M059J (cell line): Measurements from ENCODE around the gene UBALD1. TPM values are rescaled to one million over a fixed set of nuclear protein-coding genes. Genes with fewer than 3 reads are reported as not detected.
"Not testable (repeated sequence)": the region's sequence is repeated elsewhere in the genome, so short reads cannot be mapped to it uniquely, and the experiment has no call there.

ENCODE experiments used
- DNase-seq: peaks from one replicate; pipeline ENCODE4 v3.0.0-alpha.2; 2012; ENCODE audit warnings: low read depth
- total RNA-seq: library from RNA; depleted of rRNA; stranded (reverse); fragments of >200 nt; shearing (Covaris generic); gene quantifications from 2 replicates; pipeline ENCODE4 v1.2.3, GENCODE V29; 2014

The UBALD1 gene
- total RNA-seq, 1 experiment from 2014 or later = 8.4 TPM

DNA sequence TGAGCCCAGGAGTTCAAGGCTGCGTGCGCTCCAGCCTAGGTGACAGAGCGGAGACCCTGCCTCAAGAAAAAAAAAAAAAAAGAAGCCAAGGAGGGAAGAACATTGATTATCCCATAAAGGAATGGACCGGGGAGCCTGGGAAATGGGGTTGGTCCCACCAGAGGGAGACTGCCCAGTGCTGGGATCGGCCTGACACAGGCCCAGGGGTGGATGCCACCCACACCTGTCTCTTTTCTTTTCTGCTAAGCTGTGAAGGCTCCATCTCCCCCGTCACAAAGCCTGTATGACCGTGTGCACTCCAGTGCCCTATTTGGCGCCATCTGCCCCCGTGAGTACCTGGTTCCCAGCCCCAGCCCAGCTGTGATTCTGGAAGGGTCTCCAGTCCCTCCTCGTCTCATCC lies 15.7 kb downstream of the UBALD1 start:
- DNase-seq = no peak

GRCh38 chr16:4597174-4597573 lies 17.5 kb downstream of the UBALD1 start:
- no peak for DNase-seq

DNA sequence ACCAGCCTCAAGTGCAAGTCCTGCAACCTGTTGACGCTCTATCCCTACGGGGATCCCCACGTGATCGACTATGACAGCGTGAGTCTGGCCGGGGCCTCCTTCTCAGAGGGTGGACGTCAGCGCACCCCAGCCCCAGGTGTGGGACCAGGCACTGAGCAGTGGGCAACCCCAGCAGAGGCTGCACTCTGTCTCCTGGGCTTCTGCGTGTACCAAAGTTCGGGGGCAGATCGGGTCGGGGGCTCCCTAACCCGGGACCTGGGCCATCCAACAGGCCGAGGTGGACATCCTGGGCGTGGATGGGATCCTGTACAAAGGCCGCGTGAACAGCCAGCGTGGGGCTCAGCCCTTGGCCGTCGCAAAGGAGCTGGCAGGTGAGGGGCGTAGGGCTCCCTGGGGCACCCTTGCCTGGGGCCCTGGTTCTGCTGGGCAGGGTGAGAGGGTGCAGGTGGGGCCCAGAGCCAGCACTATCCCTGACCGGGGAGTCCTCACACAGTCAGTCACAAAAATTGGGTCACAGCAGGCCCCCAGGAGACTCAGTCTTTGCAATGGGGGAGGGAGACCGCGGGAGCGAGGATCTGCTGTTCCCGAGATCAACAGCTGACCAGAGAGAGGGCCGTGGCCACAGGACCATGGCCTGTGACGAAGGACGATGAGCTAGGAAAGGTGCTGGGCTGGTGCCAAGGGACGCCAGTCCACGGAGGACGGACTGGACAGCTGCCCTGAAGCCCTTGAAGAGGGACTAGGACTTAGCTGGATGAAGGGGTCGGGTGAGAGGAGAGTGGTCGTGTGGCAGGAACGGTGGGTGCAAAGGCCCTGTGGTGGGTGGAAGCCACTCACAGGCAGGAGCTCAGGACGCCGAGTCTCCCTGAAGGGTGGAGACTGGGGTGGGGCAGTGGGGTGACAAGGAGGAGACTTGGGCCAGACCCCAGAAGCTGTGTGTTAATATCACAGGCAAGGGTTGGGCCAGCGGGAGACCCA lies 20.0 kb downstream of the UBALD1 start:
- no peak for DNase-seq

- no peak for DNase-seq
These were observed 21.6 kb downstream of the UBALD1 start for GRCh38 chr16:4593086-4593485.

GRCh38 chr16:4591706-4592470 lies 22.8 kb downstream of the UBALD1 start:
- DNase-seq = no peak

DNA sequence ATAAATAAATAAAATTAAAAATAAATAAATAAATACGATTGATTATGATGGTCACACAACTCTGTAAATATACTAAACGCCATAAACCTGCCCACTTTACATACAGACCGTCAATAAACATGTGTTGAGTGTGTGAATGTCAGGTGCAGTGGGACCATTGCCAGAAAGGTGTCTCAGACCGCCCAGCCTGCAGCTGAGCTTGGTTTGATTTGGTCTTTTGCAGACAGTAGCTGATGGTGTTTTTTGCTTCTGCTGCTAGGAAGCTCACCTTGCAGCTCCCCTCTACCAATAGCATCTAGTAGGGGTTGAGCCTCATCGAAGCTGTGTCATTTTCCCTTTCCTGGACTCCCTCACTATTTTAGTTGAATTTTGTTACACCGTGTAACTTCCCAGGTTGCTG lies 23.5 kb downstream of the UBALD1 start:
- DNase-seq = no peak

DNA sequence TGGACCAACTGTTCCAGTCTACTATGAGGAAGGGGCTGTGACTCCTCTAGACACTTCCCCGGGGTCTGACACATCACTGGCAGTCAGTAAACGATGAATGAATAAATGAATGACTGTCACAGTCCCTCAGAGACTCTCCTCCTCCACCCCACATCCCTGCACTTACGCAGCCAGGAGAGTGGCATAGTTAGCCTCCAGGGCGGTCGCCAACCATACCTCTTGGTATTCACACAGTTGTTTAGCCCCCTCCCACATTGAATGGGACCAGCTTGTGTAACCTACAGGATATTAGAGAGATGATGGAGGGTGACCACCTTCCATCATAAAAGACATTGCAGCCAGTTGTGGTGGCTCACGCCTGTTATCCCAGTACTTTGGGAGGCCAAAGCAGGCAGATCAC lies 25.7 kb downstream of the UBALD1 start:
- DNase-seq = no peak

- DNase-seq = no peak
These were observed 26.3 kb downstream of the UBALD1 start for GRCh38 chr16:4588386-4588785.

GRCh38 chr16:4586291-4586690 lies 28.4 kb downstream of the UBALD1 start:
- no peak for DNase-seq

DNA sequence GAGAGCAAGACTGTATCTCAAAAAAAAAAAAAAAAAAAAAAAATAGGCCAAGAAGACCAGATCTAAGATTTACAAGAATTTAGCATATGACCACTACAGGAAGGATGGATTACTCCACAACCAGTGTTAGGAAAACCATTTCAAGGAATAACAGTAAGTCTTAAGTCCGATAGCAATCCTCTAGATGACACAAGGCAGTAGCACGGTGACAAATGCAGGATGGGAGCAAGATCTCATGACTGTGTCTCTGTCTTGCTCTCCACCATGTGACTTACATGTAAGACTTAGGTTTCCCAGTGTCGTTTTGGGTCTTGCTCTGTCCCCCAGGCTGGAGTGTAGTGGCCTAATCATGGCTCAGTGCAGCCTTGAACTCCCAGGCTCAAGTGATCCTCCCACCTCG lies 30.8 kb downstream of the UBALD1 start:
- no peak for DNase-seq

DNA sequence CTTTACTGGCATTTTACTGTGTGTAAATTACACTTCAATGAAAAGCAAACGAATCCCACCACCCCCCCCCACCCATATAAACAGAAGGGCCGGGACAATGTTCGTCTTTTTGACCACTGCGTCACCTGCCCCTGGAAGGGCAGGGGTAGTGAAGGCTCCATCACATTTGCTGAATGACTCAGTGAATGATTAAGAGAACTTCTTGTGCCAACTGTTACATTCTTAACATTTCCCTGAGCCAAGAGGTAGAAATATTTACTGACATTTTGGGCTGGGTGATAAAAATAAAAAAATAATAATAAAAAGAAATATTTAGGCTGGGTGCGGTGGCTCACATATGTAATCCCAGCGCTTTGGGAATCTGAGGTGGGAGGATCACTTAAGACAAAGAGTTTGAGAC lies 34.4 kb downstream of the UBALD1 start:
- peak; percentile 49 for DNase-seq

DNA sequence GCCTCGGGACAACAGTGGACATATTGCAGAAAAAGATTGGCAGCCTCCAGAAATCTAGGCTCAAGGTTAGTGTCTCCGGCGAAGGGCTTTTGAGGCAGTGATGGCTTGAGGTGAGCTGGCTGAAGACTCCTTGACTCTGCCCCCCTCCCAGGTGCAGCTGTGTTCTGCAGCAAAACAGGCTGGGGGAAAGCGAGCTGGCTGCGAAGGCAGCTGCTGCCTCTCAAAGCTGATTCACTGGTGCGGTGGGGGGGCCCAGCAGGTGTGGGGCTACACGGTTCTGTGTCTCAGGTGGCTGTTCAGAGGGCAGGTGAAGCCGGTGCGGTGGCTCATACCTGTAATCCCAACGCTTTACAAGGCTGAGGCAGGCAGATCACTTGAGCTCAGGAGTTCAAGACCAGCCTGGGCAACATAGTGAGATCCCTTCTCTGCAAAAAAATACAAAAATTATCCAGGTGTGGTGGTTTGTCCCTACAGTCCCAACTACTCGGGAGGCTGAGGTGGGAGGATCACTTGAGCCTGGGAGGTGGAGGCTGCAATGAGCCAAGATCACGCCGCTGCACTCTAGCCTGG lies 35.6 kb downstream of the UBALD1 start:
- DNase-seq = no peak

- no peak for DNase-seq
These were observed 38.7 kb downstream of the UBALD1 start for GRCh38 chr16:4576008-4576407.

- DNase-seq = no peak
These were observed 39.6 kb downstream of the UBALD1 start for GRCh38 chr16:4574919-4575705.

DNA sequence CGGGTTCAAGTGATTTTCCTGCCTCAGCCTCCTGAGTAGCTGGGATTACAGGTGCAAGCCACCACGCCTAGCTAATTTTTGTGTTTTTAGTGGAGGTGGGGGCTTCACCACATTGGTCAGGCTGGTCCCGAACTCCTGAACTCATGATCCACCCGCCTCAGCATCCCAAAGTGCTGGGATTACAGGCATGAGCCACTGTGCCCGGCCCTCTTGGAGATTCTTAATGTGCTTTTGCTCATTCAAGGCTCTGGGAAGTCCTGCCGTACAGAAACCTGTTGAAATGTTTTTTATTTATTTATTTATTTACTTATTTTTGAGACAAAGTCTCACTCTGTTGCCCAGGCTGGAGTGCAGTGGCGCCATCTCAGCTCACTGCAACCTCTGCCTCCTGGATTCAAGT lies 40.8 kb downstream of the UBALD1 start:
- DNase-seq = not testable (repeated sequence)

DNA sequence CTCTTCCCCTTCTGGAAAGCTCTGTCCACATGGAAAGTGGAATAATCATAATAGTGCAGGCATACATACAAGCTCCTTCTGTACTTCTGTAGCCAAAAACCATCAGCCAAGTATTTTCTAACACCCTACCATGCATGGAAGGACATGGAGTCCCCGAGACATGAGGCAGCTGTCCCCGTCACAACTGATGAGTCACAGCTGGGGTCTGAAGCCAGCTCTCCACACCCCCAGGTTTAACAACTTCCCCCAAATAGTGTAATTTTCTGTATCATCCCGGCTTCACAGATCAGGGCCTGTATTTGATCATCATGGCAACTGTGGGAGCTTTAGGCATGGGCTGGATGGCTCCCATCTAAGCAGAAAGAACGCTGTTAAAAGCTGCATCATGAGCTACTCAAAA lies 42.0 kb downstream of the UBALD1 start:
- no peak for DNase-seq

DNA sequence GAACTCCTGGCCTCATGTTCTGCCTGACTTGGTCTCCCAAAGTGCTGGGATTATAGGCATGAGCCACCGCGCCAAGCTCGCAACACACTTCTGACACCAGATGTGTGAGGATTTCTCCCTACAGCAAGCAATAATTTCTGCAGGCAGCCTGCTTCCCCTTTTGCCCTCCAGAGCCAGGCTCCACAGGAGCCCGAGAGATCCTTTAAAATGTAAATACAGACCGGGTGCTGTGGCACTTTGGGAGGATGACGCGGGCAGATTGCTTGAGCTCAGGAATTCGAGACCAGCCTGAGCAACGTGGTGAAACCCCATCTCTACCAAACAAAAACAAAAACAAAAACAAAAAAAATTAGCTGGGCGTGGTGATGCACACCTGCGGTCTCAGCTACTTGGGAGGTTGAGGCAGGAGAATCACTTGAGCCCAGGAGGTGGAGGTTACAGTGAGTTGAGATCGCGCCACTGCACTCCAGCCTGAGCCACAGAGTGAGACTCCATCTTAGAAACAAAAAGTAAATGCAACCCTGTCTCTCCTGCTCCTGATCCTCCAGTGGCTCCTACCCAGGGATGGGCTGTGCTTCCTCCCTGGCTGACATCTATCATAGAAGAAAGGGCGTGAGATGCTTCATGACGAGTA lies 43.9 kb downstream of the UBALD1 start:
- no peak for DNase-seq

DNA sequence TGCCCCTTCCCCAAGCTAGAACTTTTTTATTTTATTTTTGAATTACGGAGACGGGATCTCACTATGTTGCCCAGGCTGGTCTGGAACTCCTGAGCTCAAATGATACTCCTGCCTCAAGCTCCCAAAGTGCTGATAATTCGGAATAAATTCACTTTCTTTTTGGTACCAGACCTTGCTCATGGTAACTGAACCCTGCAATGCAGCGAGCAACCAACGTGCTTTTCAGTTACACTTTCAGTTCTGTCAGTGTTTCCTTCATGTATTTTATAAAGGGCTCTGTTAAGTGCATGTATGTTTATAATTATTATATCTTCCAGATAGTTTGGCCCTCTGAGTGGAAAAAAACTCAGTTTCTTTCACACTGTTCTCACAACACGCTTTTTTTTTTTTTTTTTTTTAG lies 44.6 kb downstream of the UBALD1 start:
- DNase-seq = no peak

DNA sequence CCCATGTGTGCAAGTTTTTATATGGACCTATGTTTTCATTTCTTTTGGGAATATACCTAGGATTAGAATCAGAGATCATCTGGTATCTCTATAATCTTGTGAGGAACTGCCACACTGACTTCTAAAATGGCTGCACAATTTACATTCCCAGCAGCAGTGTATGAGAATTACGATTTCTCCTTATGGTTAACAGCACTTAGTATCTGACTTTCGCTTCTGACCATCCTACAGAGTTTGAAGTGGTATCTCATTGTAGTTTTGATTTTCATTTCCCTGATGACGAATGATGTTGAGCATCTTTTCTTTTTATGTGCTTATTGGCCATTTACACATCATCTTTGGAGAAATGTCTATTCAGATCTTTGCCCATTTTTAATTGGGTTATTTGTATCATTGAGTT lies 48.5 kb downstream of the UBALD1 start:
- DNase-seq = no peak

- no peak for DNase-seq
These were observed 49.9 kb downstream of the UBALD1 start for GRCh38 chr16:4564661-4565267.

DNA sequence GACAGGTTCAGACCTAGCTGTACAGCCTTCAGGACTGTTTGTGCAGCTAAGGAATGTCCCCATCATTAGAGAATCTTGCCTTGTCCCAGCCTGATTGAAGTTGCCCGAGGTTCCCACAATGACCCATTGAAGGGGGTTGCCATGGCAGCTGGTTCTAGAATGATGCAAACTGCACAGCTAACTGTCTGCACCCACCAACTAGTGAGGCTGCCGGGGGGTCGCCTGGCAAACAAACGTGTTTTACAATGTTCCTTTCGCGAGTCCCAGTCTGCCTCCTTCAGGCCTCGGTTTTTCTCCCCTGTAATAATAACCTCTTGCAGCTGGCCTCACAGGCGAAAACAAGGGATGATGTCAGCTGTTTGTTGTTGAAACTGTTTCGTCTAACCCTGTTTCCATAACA lies 53.1 kb downstream of the UBALD1 start:
- no peak for DNase-seq
